ENCODE results near the gene CUBN.

Gene CUBN

GRCh38 chr10:16822726-16823360 lies 306.8 kb downstream of the CUBN start:
- no peak for DNase-seq (ENCODE audit: low read depth in 3 of 3)

GRCh38 chr10:16822027-16822426 lies 307.6 kb downstream of the CUBN start:
- no peak for DNase-seq (ENCODE audit: low read depth in 3 of 3)

- DNase-seq (ENCODE audit: low read depth in 3 of 3), result no peak
Measured at GRCh38 chr10:16820421-16820820, 309.2 kb downstream of the CUBN start.

GRCh38 chr10:16820018-16820417 lies 309.6 kb downstream of the CUBN start:
- no peak for DNase-seq (ENCODE audit: low read depth in 3 of 3)

DNA sequence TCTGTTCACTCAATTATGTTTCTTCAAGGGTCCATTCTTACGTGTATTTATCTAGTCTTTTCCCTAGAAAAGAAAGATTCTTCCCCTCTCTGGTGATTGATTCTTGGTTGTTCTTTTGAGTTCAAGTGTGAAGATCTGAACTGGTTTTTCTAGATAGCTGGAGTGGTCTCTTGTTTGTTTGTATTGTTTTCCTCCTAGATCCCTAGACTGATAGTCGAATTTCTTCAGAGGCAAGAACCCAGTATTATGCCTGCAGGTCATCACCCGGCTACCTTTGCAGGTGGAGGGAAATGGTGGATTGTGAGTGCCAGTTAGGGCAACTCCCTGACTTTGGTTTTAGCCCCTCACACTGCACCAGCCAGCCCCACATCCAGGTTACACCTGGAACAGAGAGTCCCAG lies 310.2 kb downstream of the CUBN start:
- DNase-seq (ENCODE audit: low read depth in 3 of 3), result no peak

- no peak for DNase-seq (ENCODE audit: low read depth in 3 of 3)
Measured at GRCh38 chr10:16819026-16819425, 310.6 kb downstream of the CUBN start.

GRCh38 chr10:16817125-16818019 lies 312.2 kb downstream of the CUBN start, which contains the start of gene RSU1:
TSS of gene RSU1 (minus strand) at chr10:16817424. CDS start at chr10:16817081, 343 bp downstream.
- DNase-seq (ENCODE audit: low read depth in 3 of 3), result peak; percentile 99 to 100 (median 100)

DNA sequence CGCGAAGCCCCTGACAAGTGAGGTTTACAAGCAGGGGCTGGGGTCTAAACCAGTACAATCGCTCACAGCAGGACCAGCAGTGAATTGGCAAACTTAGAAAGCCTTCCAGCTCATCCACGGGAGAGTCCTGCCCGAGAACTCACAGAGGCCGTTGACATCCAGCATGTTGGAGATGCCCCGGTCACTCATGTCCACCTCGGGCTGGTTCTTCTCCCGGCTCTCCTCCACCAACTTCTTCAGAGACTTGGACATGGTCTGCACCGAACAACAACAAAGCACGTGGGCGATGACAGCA lies 312.8 kb downstream of the CUBN start:
- DNase-seq (ENCODE audit: low read depth in 3 of 3), result no peak

- no peak for DNase-seq (ENCODE audit: low read depth in 3 of 3)
Measured at GRCh38 chr10:16816171-16816570, 313.4 kb downstream of the CUBN start.

- DNase-seq (ENCODE audit: low read depth in 3 of 3), result no peak
Measured at GRCh38 chr10:16814012-16814411, 315.6 kb downstream of the CUBN start.

GRCh38 chr10:16812676-16813075 lies 316.9 kb downstream of the CUBN start:
- DNase-seq (ENCODE audit: low read depth in 3 of 3), result no peak

DNA sequence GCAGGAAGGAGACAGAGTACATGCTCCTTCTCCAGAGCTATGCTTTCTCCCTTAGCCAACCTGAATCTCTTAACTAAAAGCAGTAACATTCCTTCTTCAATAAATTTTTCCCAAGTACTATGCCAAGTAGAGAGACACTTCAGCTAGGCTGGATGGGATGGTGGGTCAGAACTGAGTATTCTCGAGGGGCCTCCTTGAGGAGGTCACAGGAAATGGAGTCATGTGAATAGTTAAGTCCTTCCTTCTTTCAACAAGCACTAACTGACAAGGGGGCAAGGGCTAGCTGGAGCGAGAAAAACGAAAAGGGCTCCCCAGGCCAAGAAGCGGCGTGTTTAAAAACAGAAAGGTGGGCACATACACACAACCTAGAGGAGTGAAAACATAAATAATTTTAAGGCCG lies 317.8 kb downstream of the CUBN start:
- no peak for DNase-seq (ENCODE audit: low read depth in 3 of 3)

GRCh38 chr10:16811292-16811691 lies 318.3 kb downstream of the CUBN start:
- DNase-seq (ENCODE audit: low read depth in 3 of 3), result no peak

GRCh38 chr10:16809074-16809718 lies 320.4 kb downstream of the CUBN start:
- DNase-seq (ENCODE audit: low read depth in 3 of 3), result peak in 1 of 3 experiments; percentile 29

DNA sequence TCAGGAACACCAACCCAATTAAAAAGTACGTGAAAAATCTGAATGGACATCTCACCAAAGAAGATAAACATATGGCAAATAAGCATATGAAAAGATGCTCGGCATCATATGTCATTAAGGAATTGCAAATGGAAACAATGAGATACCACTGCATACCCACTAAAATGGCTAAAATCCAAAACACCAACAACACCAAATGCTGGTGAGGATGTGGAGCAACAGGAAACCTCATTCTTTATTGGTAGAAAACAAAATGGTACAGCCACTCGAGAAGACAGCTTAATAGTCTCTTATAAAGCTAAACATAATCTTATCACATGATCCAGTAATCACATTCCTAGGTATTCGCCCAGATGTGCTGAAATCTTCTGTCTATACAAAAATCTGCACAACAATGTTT lies 325.5 kb downstream of the CUBN start:
- DNase-seq (ENCODE audit: low read depth in 3 of 3), result no peak

DNA sequence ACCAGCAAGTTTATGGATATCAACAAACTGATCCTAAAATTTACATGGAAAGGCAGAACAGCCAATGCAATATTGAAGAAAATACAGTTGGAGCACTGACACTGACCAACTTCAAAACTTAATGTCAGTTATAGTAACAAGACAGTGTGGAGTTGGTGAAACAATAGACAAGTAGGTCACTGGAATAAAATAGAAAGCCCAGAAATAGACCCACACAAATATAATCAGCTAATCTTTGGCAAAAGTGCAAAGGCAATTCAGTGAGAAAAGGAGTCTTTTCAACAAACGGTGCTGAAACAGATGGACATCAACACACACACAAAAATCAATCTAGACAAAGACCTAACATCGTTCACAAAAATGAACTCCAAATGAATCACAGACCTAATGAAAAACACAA lies 326.1 kb downstream of the CUBN start:
- DNase-seq (ENCODE audit: low read depth in 3 of 3), result no peak

DNA sequence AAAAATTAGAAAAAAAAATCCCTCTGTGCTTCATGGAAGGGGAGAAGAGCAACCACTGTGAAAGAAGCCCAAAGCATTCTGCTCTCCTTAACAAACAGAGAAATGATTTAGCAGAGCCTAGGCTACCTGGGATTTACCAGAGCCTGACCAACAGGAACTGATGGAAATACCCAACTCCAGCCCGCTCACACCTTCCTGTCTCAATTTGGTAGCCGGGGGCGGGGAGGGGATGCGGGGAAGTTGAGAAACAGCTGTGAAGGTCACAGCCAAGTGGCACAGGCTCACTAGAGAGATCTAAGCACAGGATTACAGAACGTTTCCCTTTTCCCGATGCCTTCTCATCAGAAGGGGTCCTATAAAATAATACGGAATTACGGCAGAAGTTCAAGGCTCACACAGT lies 330.0 kb downstream of the CUBN start:
- DNase-seq (ENCODE audit: low read depth in 3 of 3), result no peak

GRCh38 chr10:16798571-16798970 lies 331.0 kb downstream of the CUBN start:
- no peak for DNase-seq (ENCODE audit: low read depth in 3 of 3)

GRCh38 chr10:16795410-16796073 lies 334.1 kb downstream of the CUBN start:
- DNase-seq (ENCODE audit: low read depth in 3 of 3), result no peak

GRCh38 chr10:16794005-16794404 lies 335.6 kb downstream of the CUBN start:
- no peak for DNase-seq (ENCODE audit: low read depth in 3 of 3)

DNA sequence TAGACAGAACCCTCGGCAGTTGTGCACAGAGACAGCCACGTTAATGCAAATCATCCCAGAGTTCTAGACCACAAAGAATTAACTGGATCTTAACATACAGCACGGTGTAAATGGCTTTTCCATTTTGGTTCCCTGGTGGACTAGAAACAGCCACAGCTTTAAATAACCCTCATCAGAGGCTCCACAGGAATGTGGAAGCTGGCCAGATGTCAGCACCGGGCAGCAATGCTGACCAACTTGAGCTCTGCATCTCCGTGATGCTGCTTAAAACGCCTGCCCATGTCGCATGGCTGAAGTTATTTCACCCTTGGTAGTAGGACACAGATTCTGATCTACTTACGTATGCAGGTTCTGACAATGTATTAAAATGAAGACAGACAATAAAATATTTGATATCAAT lies 336.9 kb downstream of the CUBN start:
- no peak for DNase-seq (ENCODE audit: low read depth in 3 of 3)

GRCh38 chr10:16789765-16790164 lies 339.8 kb downstream of the CUBN start:
- no peak for DNase-seq (ENCODE audit: low read depth in 3 of 3)

Data from stimulated activated CD4-positive, alpha-beta T cell treated with anti-CD3 and anti-CD28 coated beads, TNF-alpha, amount 100 ng/mL, for 4 hours (primary cell).